Skeletal muscle tissue (tissue), 4 donors: ENCODE data around the gene DGKG. TPM values are rescaled to one million over a fixed set of nuclear protein-coding genes. Genes with fewer than 3 reads are reported as not detected.

Experiments
- H3K27ac ChIP-seq: one replicate; pipeline ENCODE4 v1.7.0; 2013; ENCODE audit warnings: mild to moderate bottlenecking, low read depth, low read length, inconsistent platforms
- H3K27me3 ChIP-seq, 3 donors: one replicate each; pipeline ENCODE4 v1.7.0; 2013; ENCODE audit warnings: low read length in 3 of 3; ENCODE audit not compliant: control insufficient read depth in 3 of 3, insufficient read depth in 3 of 3
- H3K36me3 ChIP-seq, 3 donors: one replicate each; pipeline ENCODE4 v1.7.0; 2013; ENCODE audit warnings: low read length in 3 of 3; ENCODE audit not compliant: control insufficient read depth in 3 of 3, insufficient read depth in 3 of 3
- H3K4me1 ChIP-seq, 3 donors: one replicate each; pipeline ENCODE4 v1.7.0; 2013; ENCODE audit warnings: low read length in 3 of 3, mild to moderate bottlenecking in 3 of 3; ENCODE audit not compliant: control insufficient read depth in 3 of 3, insufficient read depth in 3 of 3
- H3K4me3 ChIP-seq, 3 donors: one replicate each; pipeline ENCODE4 v1.7.0; 2013; ENCODE audit warnings: low read length in 3 of 3
- H3K9ac ChIP-seq, 3 donors: one replicate each; pipeline ENCODE4 v1.7.0; 2013; ENCODE audit warnings: low read length in 3 of 3, mild to moderate bottlenecking in 3 of 3, moderate library complexity in 2 of 3, low read depth in 1 of 3
- H3K9me3 ChIP-seq, 3 donors: one replicate each; pipeline ENCODE4 v1.7.0; 2013; ENCODE audit warnings: low read length in 3 of 3; ENCODE audit not compliant: control insufficient read depth in 3 of 3
- total RNA-seq: library from RNA; depleted of rRNA; stranded (reverse); fragments of >200 nt; gene quantifications from one replicate; pipeline ENCODE4 v1.2.3, GENCODE V29; 2014
- donor health status: Osteomylitis.

DGKG gene
- total RNA-seq, 1 donor from 2014 or later, result 2.6 TPM

GRCh38 chr3:186108941-186109865 is 252.8 kb downstream of the DGKG start, which contains the start of gene ETV5:
Gene ETV5, minus strand, starts transcription at chr3:186109089. Its CDS starts 3,221 bp downstream, at chr3:186105868.
- H3K9ac ChIP-seq, result peak within 1 kb of the TSS; percentile 72 to 84 (median 80)
- no peaks in the 10 kb centered on the region for H3K9me3 ChIP-seq
- H3K36me3 ChIP-seq, result no peaks in the 10 kb centered on the region
- peaks cover 2 to 7% (median 5%) of the 10 kb centered on the region in 3 donors for H3K27me3 ChIP-seq
- H3K4me3 ChIP-seq, result peak within 1 kb of the TSS; percentile 76 to 89 (median 84)
- peaks cover 29 to 33% (median 29%) of the 10 kb centered on the region in 3 donors for H3K4me1 ChIP-seq
- H3K27ac ChIP-seq, result peak within 1 kb of the TSS; percentile 84

- Histone ChIP-seq H3K9ac (peak overlapping the region; percentile 51 to 75 (median 72)), H3K36me3 (no peaks in the 10 kb centered on the region), H3K9me3 (no peaks in the 10 kb centered on the region), H3K4me1 (peaks cover 34 to 41% (median 38%) of the 10 kb centered on the region in 3 donors), H3K27me3 (peaks cover 2 to 7% (median 3%) of the 10 kb centered on the region in 3 donors), H3K4me3 (peak overlapping the region; percentile 71 to 81 (median 76)), H3K27ac (peak overlapping the region; percentile 83)
These were observed 253.7 kb downstream of the DGKG start for GRCh38 chr3:186108106-186108940.

- H3K27ac ChIP-seq, result no peak overlapping the region
- H3K27me3 ChIP-seq, result peaks cover 0 to 7% (median 2%) of the 10 kb centered on the region in 3 donors
- H3K9ac ChIP-seq, result peak overlapping the region in 2 of 3 donors; percentile 72 to 75
- peaks cover 34 to 47% (median 47%) of the 10 kb centered on the region in 3 donors for H3K4me1 ChIP-seq
- H3K9me3 ChIP-seq, result no peaks in the 10 kb centered on the region
- H3K36me3 ChIP-seq, result no peaks in the 10 kb centered on the region
- H3K4me3 ChIP-seq, result peak overlapping the region; percentile 71 to 81 (median 76)
These were observed 254.6 kb downstream of the DGKG start for GRCh38 chr3:186107215-186108105.

GRCh38 chr3:186105543-186105942 is 256.5 kb downstream of the DGKG start:
- Histone ChIP-seq H3K27ac (no peak overlapping the region), H3K4me3 (no peak overlapping the region), H3K9ac (no peak overlapping the region), H3K9me3 (no peaks in the 10 kb centered on the region), H3K27me3 (peaks cover 0 to 3% (median 0%) of the 10 kb centered on the region in 3 donors), H3K4me1 (peaks cover 33 to 44% (median 43%) of the 10 kb centered on the region in 3 donors), H3K36me3 (no peaks in the 10 kb centered on the region)

- no peaks in the 10 kb centered on the region for H3K9me3 ChIP-seq
- H3K4me3 ChIP-seq, result no peak overlapping the region
- no peaks in the 10 kb centered on the region for H3K27me3 ChIP-seq
- H3K27ac ChIP-seq, result no peak overlapping the region
- H3K36me3 ChIP-seq, result no peaks in the 10 kb centered on the region
- H3K4me1 ChIP-seq, result peaks cover 20 to 38% (median 34%) of the 10 kb centered on the region in 3 donors
- no peak overlapping the region for H3K9ac ChIP-seq
These were observed 259.3 kb downstream of the DGKG start for GRCh38 chr3:186102687-186103086.

- Histone ChIP-seq H3K27me3 (no peaks in the 10 kb centered on the region), H3K36me3 (no peaks in the 10 kb centered on the region), H3K9me3 (no peaks in the 10 kb centered on the region), H3K27ac (no peak overlapping the region), H3K9ac (no peak overlapping the region), H3K4me1 (peaks cover 19 to 45% (median 36%) of the 10 kb centered on the region in 3 donors), H3K4me3 (no peak overlapping the region)
These were observed 261.6 kb downstream of the DGKG start for GRCh38 chr3:186100398-186100797.

GRCh38 chr3:186099178-186099577 is 262.9 kb downstream of the DGKG start:
- no peak overlapping the region for H3K9ac ChIP-seq

GRCh38 chr3:186098740-186099139 is 263.3 kb downstream of the DGKG start:
- no peaks in the 10 kb centered on the region for H3K9me3 ChIP-seq
- H3K27me3 ChIP-seq, result no peaks in the 10 kb centered on the region
- H3K36me3 ChIP-seq, result no peaks in the 10 kb centered on the region
- peaks cover 12 to 39% (median 29%) of the 10 kb centered on the region in 3 donors for H3K4me1 ChIP-seq
- no peak overlapping the region for H3K27ac ChIP-seq
- H3K9ac ChIP-seq, result no peak overlapping the region
- H3K4me3 ChIP-seq, result no peak overlapping the region

More at GRCh38 chr3:186099178-186099577, 262.9 kb downstream of the DGKG start:
- Histone ChIP-seq H3K9me3 (no peaks in the 10 kb centered on the region), H3K27ac (no peak overlapping the region), H3K4me1 (peaks cover 16 to 43% (median 33%) of the 10 kb centered on the region in 3 donors), H3K4me3 (no peak overlapping the region), H3K27me3 (no peaks in the 10 kb centered on the region), H3K36me3 (no peaks in the 10 kb centered on the region)
